Brain microvascular endothelial cell (primary cell): ENCODE measurements around the gene ELMO1.

Experiments used
- DNase-seq: peaks from one replicate; pipeline ENCODE4 v3.0.0-alpha.2; 2020
- H3K27ac ChIP-seq: fragments of 250-450 bp; sonication (Bioruptor Pico); 2 replicates; pipeline ENCODE4 v1.5.1; 2020; ENCODE audit warnings: mild to moderate bottlenecking, moderate library complexity
- H3K27me3 ChIP-seq: fragments of 250-450 bp; sonication (Bioruptor Pico); replicated peaks from 2 replicates; pipeline ENCODE4 v1.5.1; 2020; ENCODE audit warnings: mild to moderate bottlenecking
- H3K36me3 ChIP-seq: fragments of 250-450 bp; sonication (Bioruptor Pico); replicated peaks from 2 replicates; pipeline ENCODE4 v1.5.1; 2020; ENCODE audit warnings: mild to moderate bottlenecking
- H3K4me3 ChIP-seq: 2 replicates; pipeline ENCODE4 v1.5.1; 2011; ENCODE audit warnings: low read depth, mild to moderate bottlenecking, control low read depth, low read length, moderate library complexity
- CTCF ChIP-seq: IDR thresholded peaks from 2 replicates; pipeline ENCODE4 v1.5.1; 2011; ENCODE audit warnings: low read depth, mild to moderate bottlenecking, moderate library complexity, low read length, control low read depth, inconsistent platforms; ENCODE audit errors: missing control alignments
- in situ Hi-C: cut with HindIII; loops from 2 replicates; pipeline ENCODE4 v1.10.0; 2017; ENCODE audit warnings: low sequenced_read_pairs, low pct_ligation_motif_present

Gene ELMO1

GRCh38 chr7:37290731-37291130 lies 157.9 kb downstream of the ELMO1 start:
- Histone ChIP-seq H3K27me3 (no peaks in the 10 kb centered on the region), H3K36me3 (no peaks in the 10 kb centered on the region), H3K4me3 (no peak overlapping the region), H3K27ac (no peak overlapping the region)
- TF ChIP-seq CTCF, result no peak
- in situ Hi-C loops, result no loop called here
- DNase-seq, result no peak

- in situ Hi-C loops, result no loop called here
- TF ChIP-seq CTCF, result no peak
- H3K27me3 ChIP-seq, result no peaks in the 10 kb centered on the region
- DNase-seq, result no peak
- H3K4me3 ChIP-seq, result no peak overlapping the region
- no peak overlapping the region for H3K27ac ChIP-seq
- H3K36me3 ChIP-seq, result no peaks in the 10 kb centered on the region
Measured at GRCh38 chr7:37289781-37290180, 158.9 kb downstream of the ELMO1 start.

- in situ Hi-C loops, result no loop called here
- TF ChIP-seq CTCF, result no peak
- no peak for DNase-seq
Measured at GRCh38 chr7:37289367-37289766, 159.3 kb downstream of the ELMO1 start.

GRCh38 chr7:37287131-37287855 lies 161.4 kb downstream of the ELMO1 start:
- Histone ChIP-seq H3K36me3 (no peaks in the 10 kb centered on the region), H3K27ac (no peak overlapping the region), H3K4me3 (no peak overlapping the region), H3K27me3 (no peaks in the 10 kb centered on the region)
- in situ Hi-C loops, result no loop called here
- no peak for DNase-seq
- no peak for TF ChIP-seq CTCF

More at GRCh38 chr7:37289367-37289766, 159.3 kb downstream of the ELMO1 start:
- Histone ChIP-seq H3K27ac (no peak overlapping the region), H3K36me3 (no peaks in the 10 kb centered on the region), H3K27me3 (no peaks in the 10 kb centered on the region), H3K4me3 (no peak overlapping the region)

GRCh38 chr7:37286454-37286832 lies 162.2 kb downstream of the ELMO1 start:
- H3K4me3 ChIP-seq, result no peak overlapping the region
- no peak for DNase-seq
- no peaks in the 10 kb centered on the region for H3K36me3 ChIP-seq
- H3K27ac ChIP-seq, result no peak overlapping the region
- in situ Hi-C loops, result no loop called here
- no peak for TF ChIP-seq CTCF
- no peaks in the 10 kb centered on the region for H3K27me3 ChIP-seq
